Endothelial cell of umbilical vein (primary cell): Measurements from ENCODE around the gene KCNG2.

Experiments used
- EZH2 ChIP-seq: IDR thresholded peaks from 2 replicates; pipeline ENCODE4 v1.6.1; 2012; ENCODE audit warnings: borderline replicate concordance, low read depth, mild to moderate bottlenecking, moderate library complexity, low read length, inconsistent platforms; ENCODE audit not compliant: severe bottlenecking
- GATA2 ChIP-seq: IDR thresholded peaks from 2 replicates; pipeline ENCODE4 v1.7.0; 2011; ENCODE audit warnings: low read depth, mild to moderate bottlenecking, moderate library complexity, mixed read lengths, low read length; ENCODE audit not compliant: insufficient read length, insufficient read depth
- JUN ChIP-seq: IDR thresholded peaks from 2 replicates; pipeline ENCODE4 v1.6.1; 2011; ENCODE audit warnings: borderline replicate concordance, low read depth; ENCODE audit not compliant: insufficient read length, insufficient read depth
- MAX ChIP-seq: IDR thresholded peaks from 2 replicates; pipeline ENCODE4 v1.6.1; 2011; ENCODE audit not compliant: insufficient read depth, insufficient read length
- MYC ChIP-seq: IDR thresholded peaks from one replicate; pipeline ENCODE4 v1.6.1; 2011; ENCODE audit warnings: mild to moderate bottlenecking, low read depth, low read length
- POLR2A ChIP-seq: IDR thresholded peaks from 2 replicates; pipeline ENCODE4 v1.6.1; 2012; ENCODE audit warnings: low read depth, mild to moderate bottlenecking, control low read depth, low read length
- POLR2AphosphoS5 ChIP-seq: IDR thresholded peaks from 2 replicates; pipeline ENCODE4 v1.6.1; 2012; ENCODE audit warnings: low read depth, mild to moderate bottlenecking, control low read depth, low read length, moderate library complexity; ENCODE audit not compliant: insufficient read depth
- TF ChIP-seq, protein P1 (sequence below), 2 donors: IDR thresholded peaks; 1 replicate in 1 of 2; 2 replicates in 1 of 2; pipeline ENCODE4 v1.5.1; 2011; ENCODE audit warnings: low read length in 2 of 2, mild to moderate bottlenecking in 2 of 2, moderate library complexity in 2 of 2, control low read depth in 1 of 2, inconsistent platforms in 1 of 2, low read depth in 1 of 2; ENCODE audit not compliant: insufficient read depth in 1 of 2; ENCODE audit errors: extremely low read depth in 1 of 2

- TF ChIP-seq POLR2A (no peak), POLR2AphosphoS5 (no peak), EZH2 (no peak), JUN (no peak), MYC (no peak), GATA2 (no peak), MAX (no peak)
- TF ChIP-seq, protein P1, sequence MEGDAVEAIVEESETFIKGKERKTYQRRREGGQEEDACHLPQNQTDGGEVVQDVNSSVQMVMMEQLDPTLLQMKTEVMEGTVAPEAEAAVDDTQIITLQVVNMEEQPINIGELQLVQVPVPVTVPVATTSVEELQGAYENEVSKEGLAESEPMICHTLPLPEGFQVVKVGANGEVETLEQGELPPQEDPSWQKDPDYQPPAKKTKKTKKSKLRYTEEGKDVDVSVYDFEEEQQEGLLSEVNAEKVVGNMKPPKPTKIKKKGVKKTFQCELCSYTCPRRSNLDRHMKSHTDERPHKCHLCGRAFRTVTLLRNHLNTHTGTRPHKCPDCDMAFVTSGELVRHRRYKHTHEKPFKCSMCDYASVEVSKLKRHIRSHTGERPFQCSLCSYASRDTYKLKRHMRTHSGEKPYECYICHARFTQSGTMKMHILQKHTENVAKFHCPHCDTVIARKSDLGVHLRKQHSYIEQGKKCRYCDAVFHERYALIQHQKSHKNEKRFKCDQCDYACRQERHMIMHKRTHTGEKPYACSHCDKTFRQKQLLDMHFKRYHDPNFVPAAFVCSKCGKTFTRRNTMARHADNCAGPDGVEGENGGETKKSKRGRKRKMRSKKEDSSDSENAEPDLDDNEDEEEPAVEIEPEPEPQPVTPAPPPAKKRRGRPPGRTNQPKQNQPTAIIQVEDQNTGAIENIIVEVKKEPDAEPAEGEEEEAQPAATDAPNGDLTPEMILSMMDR (IDR thresholded peaks at IDR 0.05; ENCODE audit: extremely low read depth in 1 of 2, insufficient read depth in 1 of 2, low read depth in 1 of 2, low read length in 2 of 2) = no peak
These were observed 114.8 kb downstream of the KCNG2 start for GRCh38 chr18:79912409-79912991.
